B cell (primary cell): ENCODE results near the gene RGS3. TPM values are rescaled to one million over a fixed set of nuclear protein-coding genes. Genes with fewer than 3 reads are reported as not detected.

Source experiments
- ATAC-seq: fragments of 200-7000 bp; cut with Tn5 transposase; one replicate; pipeline ENCODE4 v1.10.0; 2021; ENCODE audit warnings: low read depth, mild to moderate bottlenecking, moderate number of reproducible peaks, moderate library complexity
- CTCF ChIA-PET: fragments of 350-600 bp; sonication (Branson Sonifier 250); formaldehyde crosslinking; loops from one replicate; lab custom pipeline; 2021; ENCODE audit warnings: antibody characterized with exemption, inconsistent platforms; lab: Charles Lee
- POLR2A ChIA-PET: fragments of 350-600 bp; sonication (Branson Sonifier 250); formaldehyde crosslinking; loops from one replicate; lab custom pipeline; 2021; ENCODE audit warnings: antibody characterized with exemption; lab: Charles Lee
- DNase-seq: peaks from one replicate; pipeline ENCODE4 v3.0.0; 2013
- H2AFZ ChIP-seq: 2 replicates; pipeline ENCODE4 v1.6.1; 2012; ENCODE audit warnings: mild to moderate bottlenecking, low read depth, low read length; ENCODE audit not compliant: insufficient read depth, poor library complexity, severe bottlenecking
- H3K27ac ChIP-seq, 2 donors: 1 replicate in 1 of 2; 2 replicates in 1 of 2; pipeline ENCODE4 v1.5.1; 2012 to 2013; ENCODE audit warnings: low read length in 2 of 2, mild to moderate bottlenecking in 2 of 2, moderate library complexity in 1 of 2
- H3K27me3 ChIP-seq, 4 experiments: fragments of 200-600 bp in 1 of 4; sonication (generic) in 1 of 4; replicated peaks in 1 of 4; 1 replicate in 2 of 4; 2 replicates in 2 of 4; pipeline versions ENCODE4 v1.6.1 to v1.7.0; 2013 to 2016; ENCODE audit warnings: low read length in 3 of 4, mild to moderate bottlenecking in 2 of 4, mixed read lengths in 1 of 4, moderate library complexity in 1 of 4; ENCODE audit not compliant: insufficient read depth in 4 of 4, control insufficient read depth in 3 of 4; ENCODE audit errors: control extremely low read depth in 1 of 4
- H3K36me3 ChIP-seq, 2 experiments: replicated peaks in 1 of 2; 1 replicate in 1 of 2; 2 replicates in 1 of 2; pipeline versions ENCODE4 v1.6.1 to v1.7.1; 2013; ENCODE audit warnings: low read length in 1 of 2; ENCODE audit not compliant: insufficient read depth in 2 of 2, control insufficient read depth in 1 of 2; ENCODE audit errors: control extremely low read depth in 1 of 2, extremely low read depth in 1 of 2
- H3K4me1 ChIP-seq, 2 donors: fragments of 200-600 bp in 1 of 2; sonication (generic) in 1 of 2; 1 replicate in 1 of 2; 2 replicates in 1 of 2; pipeline versions ENCODE4 v1.5.1 to v1.6.1; 2013 to 2017; ENCODE audit warnings: low read length in 2 of 2; ENCODE audit not compliant: control insufficient read depth in 2 of 2, insufficient read depth in 2 of 2
- H3K4me2 ChIP-seq: replicated peaks from 2 replicates; pipeline ENCODE3; 2012; ENCODE audit warnings: mild to moderate bottlenecking, low read depth, low read length; ENCODE audit not compliant: poor library complexity, severe bottlenecking
- H3K4me3 ChIP-seq, 5 experiments: fragments of 200-600 bp in 1 of 5; sonication (generic) in 1 of 5; 1 replicate in 3 of 5; 2 replicates in 2 of 5; pipeline versions ENCODE4 v1.5.1 to v1.7.0; 2011 to 2016; ENCODE audit warnings: low read length in 4 of 5, mild to moderate bottlenecking in 4 of 5, low read depth in 2 of 5, control low read depth in 1 of 5, moderate library complexity in 1 of 5; ENCODE audit not compliant: insufficient read depth in 1 of 5; ENCODE audit errors: control extremely low read depth in 1 of 5, extremely low read depth in 1 of 5
- H3K79me2 ChIP-seq: fragments of 200-600 bp; sonication (generic); one replicate; pipeline ENCODE4 v1.6.0; 2016; ENCODE audit warnings: low read length; ENCODE audit not compliant: control insufficient read depth, insufficient read depth
- H3K9ac ChIP-seq: fragments of 200-600 bp; sonication (generic); 2 replicates; pipeline ENCODE4 v1.6.1; 2017; ENCODE audit warnings: mild to moderate bottlenecking, low read length, moderate library complexity
- H3K9me3 ChIP-seq, 3 donors: one replicate each; pipeline versions ENCODE4 v1.6.1 to v1.7.1; 2013; ENCODE audit warnings: low read length in 2 of 3; ENCODE audit not compliant: control insufficient read depth in 2 of 3, insufficient read depth in 1 of 3; ENCODE audit errors: control extremely low read depth in 1 of 3
- H4K20me1 ChIP-seq: 2 replicates; pipeline ENCODE4 v1.6.0; 2012; ENCODE audit warnings: mild to moderate bottlenecking, low read length; ENCODE audit not compliant: insufficient read depth, control insufficient read depth, poor library complexity, severe bottlenecking
- H3K27ac Mint-ChIP-seq: one replicate; pipeline ENCODE4 v1.8.0; 2021; ENCODE audit warnings: mixed read lengths
- H3K27me3 Mint-ChIP-seq: one replicate; pipeline ENCODE4 v1.8.0; 2021; ENCODE audit warnings: mixed read lengths
- H3K4me1 Mint-ChIP-seq: one replicate; pipeline ENCODE4 v1.8.0; 2021; ENCODE audit warnings: mixed read lengths
- H3K4me3 Mint-ChIP-seq: one replicate; pipeline ENCODE4 v1.8.0; 2021; ENCODE audit warnings: mixed read lengths
- H3K9me3 Mint-ChIP-seq: one replicate; pipeline ENCODE4 v1.8.0; 2022; ENCODE audit warnings: mixed read lengths; ENCODE audit not compliant: insufficient read depth
- CTCF ChIP-seq: fragments of 200-600 bp; IDR thresholded peaks from one replicate; pipeline ENCODE4 v1.8.0; 2022; ENCODE audit warnings: antibody characterized with exemption, mild to moderate bottlenecking
- EZH2 ChIP-seq: IDR thresholded peaks from 2 replicates; pipeline ENCODE4 v1.6.1; 2012; ENCODE audit warnings: borderline replicate concordance, low read depth, mild to moderate bottlenecking, moderate library complexity, low read length; ENCODE audit not compliant: insufficient read depth, poor library complexity, severe bottlenecking
- WGBS: methylation state at CpG from one replicate; pipeline ENCODE4 v1.1.5; 2013; ENCODE audit warnings: missing lambda C conversion rate; ENCODE audit not compliant: insufficient coverage; 5-methylcytosine and 5-hydroxymethylcytosine counted together
- intact Hi-C: fragments of 100-400 bp; cut with micrococcal nuclease; formaldehyde crosslinking; loops from one replicate; pipeline ENCODE4 v1.10.0; 2022
- polyA plus RNA-seq: library from polyadenylated mRNA; depleted of rRNA; stranded (reverse); fragments of >200 nt; gene quantifications from 2 replicates; pipeline ENCODE4 v1.2.3, GENCODE V29; 2012
- total RNA-seq, 2 donors: library from RNA; stranded (reverse); fragments of 120-200 nt in 1 of 2; gene quantifications; 1 replicate in 1 of 2; 2 replicates in 1 of 2; pipeline versions ENCODE4 v1.2.3 to v1.2.4, GENCODE V29; 2013 to 2022

The RGS3 gene
- total and polyA plus RNA-seq, 2 donors (not counting 1 experiment from before 2014, with no cell fraction given) = 12.0 to 15.6 TPM

- Histone ChIP-seq H3K9me3 (no peaks in the 10 kb centered on the region), H3K27ac (no peak overlapping the region), H3K4me2 (no peak overlapping the region), H3K9ac (no peak overlapping the region), H2AFZ (no peak overlapping the region), H3K36me3 (no peaks in the 10 kb centered on the region), H3K4me1 (peaks cover 59 to 70% of the 10 kb centered on the region in 2 donors), H4K20me1 (no peaks in the 10 kb centered on the region), H3K4me3 (no peak overlapping the region), H3K79me2 (no peaks in the 10 kb centered on the region), H3K27me3 (no peaks in the 10 kb centered on the region)
- H3K9me3 Mint-ChIP-seq = no peaks in the 10 kb centered on the region
- no peak for DNase-seq
- H3K27me3 Mint-ChIP-seq = no peaks in the 10 kb centered on the region
- no peak overlapping the region for H3K27ac Mint-ChIP-seq
- no peak for TF ChIP-seq EZH2
- no peak for TF ChIP-seq CTCF
- intact Hi-C loops = loop anchor here (5.0 kb wide), 1 partner anchor 37 kb away; no protein-coding TSS in a partner anchor
- ChIA-PET CTCF (interaction anchor here (1.1 to 2.3 kb wide), 2 partner anchors 28 to 36 kb away, joined by 5 to 8 read pairs; no protein-coding TSS in a partner anchor), POLR2A (no interaction called here)
- ATAC-seq = no peak
- H3K4me1 Mint-ChIP-seq = peaks cover 63% of the 10 kb centered on the region
- 75% methylated on average over 8 of the region's 12 CpGs for WGBS
- H3K4me3 Mint-ChIP-seq = peak overlapping the region; percentile 2
These were observed 156.2 kb downstream of the RGS3 start for GRCh38 chr9:113619491-113620376.
